Neuron (in vitro differentiated cells): ENCODE results near the gene ASPHD1.
"Not testable (repeated sequence)": the region's sequence is repeated elsewhere in the genome, so short reads cannot be mapped to it uniquely, and the experiment has no call there.

Experiments used
- H2AFZ ChIP-seq: one replicate; pipeline ENCODE4 v1.6.1; 2013; ENCODE audit warnings: low read depth, mild to moderate bottlenecking, inconsistent platforms, low read length, moderate library complexity
- H3K27me3 ChIP-seq: one replicate; pipeline ENCODE4 v1.6.1; 2013; ENCODE audit warnings: low read length; ENCODE audit not compliant: insufficient read depth
- H3K36me3 ChIP-seq: one replicate; pipeline ENCODE4 v1.6.1; 2013; ENCODE audit warnings: low read length; ENCODE audit not compliant: insufficient read depth
- H3K4me1 ChIP-seq: one replicate; pipeline ENCODE4 v1.6.1; 2013; ENCODE audit warnings: low read length; ENCODE audit not compliant: insufficient read depth
- H3K4me3 ChIP-seq: 2 replicates; pipeline ENCODE4 v1.5.1; 2013; ENCODE audit warnings: mild to moderate bottlenecking, low read length, moderate library complexity
- H3K9me3 ChIP-seq: one replicate; pipeline ENCODE4 v1.6.1; 2013; ENCODE audit warnings: low read length

The ASPHD1 gene

GRCh38 chr16:29904947-29905346 is 4.7 kb downstream of the ASPHD1 start:
- Histone ChIP-seq H2AFZ (no peak overlapping the region), H3K27me3 (peaks cover 2% of the 10 kb centered on the region), H3K36me3 (peaks cover 3% of the 10 kb centered on the region), H3K4me1 (peaks cover 3% of the 10 kb centered on the region), H3K9me3 (no peaks in the 10 kb centered on the region), H3K4me3 (no peak overlapping the region)

DNA sequence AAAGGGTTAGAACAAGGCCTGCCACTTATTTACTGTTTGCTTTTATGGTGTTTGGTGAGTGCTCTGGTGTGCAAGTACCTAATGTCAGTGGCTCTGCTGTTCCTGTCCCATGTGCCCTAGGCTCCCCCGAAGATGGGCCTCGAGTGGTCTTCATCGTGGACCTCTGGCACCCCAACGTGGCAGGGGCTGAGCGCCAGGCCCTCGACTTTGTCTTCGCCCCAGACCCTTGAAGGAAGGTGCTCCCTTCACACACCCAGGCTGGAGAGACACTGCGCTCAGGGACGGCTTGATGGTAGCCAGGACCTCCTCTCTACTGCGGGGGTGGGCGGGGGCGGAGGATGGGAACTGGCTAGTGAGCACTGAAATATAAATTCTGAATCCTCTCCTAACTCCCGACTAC is 5.4 kb downstream of the ASPHD1 start:
- peaks cover 2% of the 10 kb centered on the region for H3K27me3 ChIP-seq
- H3K9me3 ChIP-seq, result no peaks in the 10 kb centered on the region
- no peak overlapping the region for H2AFZ ChIP-seq
- peaks cover 3% of the 10 kb centered on the region for H3K36me3 ChIP-seq
- no peak overlapping the region for H3K4me3 ChIP-seq
- H3K4me1 ChIP-seq, result no peaks in the 10 kb centered on the region

GRCh38 chr16:29906520-29907244 is 6.4 kb downstream of the ASPHD1 start:
- H3K9me3 ChIP-seq, result no peaks in the 10 kb centered on the region
- H3K4me3 ChIP-seq, result no peak overlapping the region
- peaks cover 3% of the 10 kb centered on the region for H3K36me3 ChIP-seq
- H3K27me3 ChIP-seq, result no peaks in the 10 kb centered on the region
- H2AFZ ChIP-seq, result no peak overlapping the region
- no peaks in the 10 kb centered on the region for H3K4me1 ChIP-seq

- H3K4me1 ChIP-seq, result no peaks in the 10 kb centered on the region
- H3K36me3 ChIP-seq, result peaks cover 3% of the 10 kb centered on the region
- H3K27me3 ChIP-seq, result no peaks in the 10 kb centered on the region
- no peak overlapping the region for H3K4me3 ChIP-seq
- no peaks in the 10 kb centered on the region for H3K9me3 ChIP-seq
- no peak overlapping the region for H2AFZ ChIP-seq
Observed at GRCh38 chr16:29907973-29908372, 7.7 kb downstream of the ASPHD1 start.

GRCh38 chr16:29908719-29909220 is 8.5 kb downstream of the ASPHD1 start:
- no peaks in the 10 kb centered on the region for H3K27me3 ChIP-seq
- no peak overlapping the region for H3K4me3 ChIP-seq
- no peaks in the 10 kb centered on the region for H3K4me1 ChIP-seq
- H3K36me3 ChIP-seq, result peaks cover 3% of the 10 kb centered on the region
- no peak overlapping the region for H2AFZ ChIP-seq
- no peaks in the 10 kb centered on the region for H3K9me3 ChIP-seq

GRCh38 chr16:29909391-29909790 is 9.1 kb downstream of the ASPHD1 start:
- Histone ChIP-seq H3K36me3 (peaks cover 5% of the 10 kb centered on the region), H3K4me1 (no peaks in the 10 kb centered on the region), H3K4me3 (no peak overlapping the region), H3K27me3 (no peaks in the 10 kb centered on the region), H3K9me3 (no peaks in the 10 kb centered on the region), H2AFZ (no peak overlapping the region)

DNA sequence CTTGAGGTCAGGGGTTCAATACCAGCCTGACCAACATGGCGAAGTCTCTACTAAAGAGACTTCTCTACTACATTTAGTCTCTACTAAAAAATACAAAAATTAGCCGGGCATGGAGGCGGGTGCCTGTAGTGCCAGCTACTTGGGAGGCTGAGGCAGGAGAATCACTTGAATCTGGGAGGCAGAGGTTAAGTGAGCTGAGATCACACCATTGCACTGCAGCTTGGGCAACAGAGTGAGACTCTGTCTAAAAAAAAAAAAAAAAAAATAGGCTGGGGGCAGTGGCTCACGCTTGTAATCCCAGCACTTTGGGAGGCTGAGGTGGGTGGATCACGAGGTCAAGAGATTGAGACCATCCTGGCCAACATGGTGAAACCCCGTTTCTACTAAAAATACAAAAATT is 9.6 kb downstream of the ASPHD1 start:
- not testable (repeated sequence) for H3K36me3 ChIP-seq, H3K4me1 ChIP-seq, H3K27me3 ChIP-seq, H2AFZ ChIP-seq, H3K4me3 ChIP-seq, H3K9me3 ChIP-seq

DNA sequence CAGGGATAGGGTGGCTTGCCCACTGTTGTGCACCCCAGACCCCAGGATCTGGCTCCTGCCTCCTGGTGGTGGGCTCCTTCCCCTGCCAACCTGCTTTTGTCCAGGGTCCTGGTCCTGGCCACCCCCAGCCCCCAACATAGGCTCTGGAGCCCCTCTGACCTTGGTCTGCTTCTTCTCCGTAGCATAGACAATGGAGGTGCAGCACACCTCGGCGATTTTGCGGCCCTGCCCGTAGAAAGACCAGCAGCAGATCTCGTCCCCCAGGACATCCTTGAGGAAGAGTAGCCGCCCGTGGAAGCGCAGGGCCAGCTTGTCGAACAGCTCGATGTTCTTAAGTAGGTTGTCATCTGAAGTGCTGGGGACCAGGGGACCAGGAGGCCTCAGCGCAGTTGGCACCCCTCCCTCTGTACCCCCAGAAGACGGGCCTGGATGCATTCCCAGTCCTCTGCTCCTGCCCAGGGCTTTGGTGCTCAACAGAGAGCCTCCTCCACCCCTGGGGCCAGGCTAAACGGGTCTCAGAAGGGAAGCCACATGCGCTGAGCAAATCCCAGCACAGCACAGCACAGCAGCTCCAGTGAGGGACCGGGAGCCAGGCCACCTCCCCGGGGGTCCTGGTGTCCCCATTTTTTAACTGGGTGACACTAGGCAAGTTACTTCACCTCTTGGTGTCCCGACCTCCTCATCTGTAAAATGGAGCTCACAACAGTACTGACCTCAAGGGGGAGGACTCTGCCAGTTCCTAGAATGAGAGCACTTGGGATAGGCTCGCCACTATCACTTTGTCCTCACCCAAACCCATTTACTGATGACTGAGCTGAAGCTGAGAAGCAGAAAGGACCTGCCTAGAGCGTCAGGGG is 10.8 kb downstream of the ASPHD1 start:
- H3K9me3 ChIP-seq, result no peaks in the 10 kb centered on the region
- H3K36me3 ChIP-seq, result peaks cover 5% of the 10 kb centered on the region
- no peak overlapping the region for H3K4me3 ChIP-seq
- no peaks in the 10 kb centered on the region for H3K27me3 ChIP-seq
- no peak overlapping the region for H2AFZ ChIP-seq
- H3K4me1 ChIP-seq, result no peaks in the 10 kb centered on the region

GRCh38 chr16:29911676-29912010 is 11.4 kb downstream of the ASPHD1 start:
- no peak overlapping the region for H2AFZ ChIP-seq
- no peak overlapping the region for H3K4me3 ChIP-seq
- no peaks in the 10 kb centered on the region for H3K9me3 ChIP-seq
- H3K4me1 ChIP-seq, result no peaks in the 10 kb centered on the region
- H3K36me3 ChIP-seq, result peaks cover 6% of the 10 kb centered on the region
- H3K27me3 ChIP-seq, result no peaks in the 10 kb centered on the region

- no peaks in the 10 kb centered on the region for H3K27me3 ChIP-seq
- no peaks in the 10 kb centered on the region for H3K4me1 ChIP-seq
- H3K4me3 ChIP-seq, result no peak overlapping the region
- H2AFZ ChIP-seq, result no peak overlapping the region
- peaks cover 8% of the 10 kb centered on the region for H3K36me3 ChIP-seq
- H3K9me3 ChIP-seq, result peaks cover 2% of the 10 kb centered on the region
Observed at GRCh38 chr16:29912087-29912486, 11.8 kb downstream of the ASPHD1 start.

DNA sequence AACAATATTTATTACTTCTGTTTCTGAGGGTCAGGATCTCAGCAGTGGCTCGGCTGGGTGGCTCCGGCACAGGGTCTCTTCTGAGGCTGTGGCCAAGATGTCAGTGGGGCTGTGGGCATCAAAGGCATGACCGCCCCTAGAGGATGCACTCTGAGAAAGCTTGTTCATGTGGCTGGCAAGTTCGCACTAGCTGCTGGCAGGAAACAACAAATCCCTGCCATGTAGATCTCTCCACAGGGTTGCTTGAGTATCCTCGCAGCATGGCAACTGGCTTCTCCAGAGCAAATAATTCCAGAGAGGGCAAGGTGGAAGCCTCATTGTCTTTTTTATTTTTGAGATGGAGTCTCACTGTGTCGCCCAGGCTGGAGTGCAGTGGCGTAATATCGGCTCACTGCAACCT is 13.2 kb downstream of the ASPHD1 start:
- peaks cover 2% of the 10 kb centered on the region for H3K9me3 ChIP-seq
- H2AFZ ChIP-seq, result no peak overlapping the region
- H3K27me3 ChIP-seq, result no peaks in the 10 kb centered on the region
- H3K36me3 ChIP-seq, result peaks cover 12% of the 10 kb centered on the region
- no peak overlapping the region for H3K4me3 ChIP-seq
- H3K4me1 ChIP-seq, result no peaks in the 10 kb centered on the region

- no peaks in the 10 kb centered on the region for H3K4me1 ChIP-seq
- no peak overlapping the region for H3K4me3 ChIP-seq
- H2AFZ ChIP-seq, result no peak overlapping the region
- peaks cover 23% of the 10 kb centered on the region for H3K36me3 ChIP-seq
- peaks cover 2% of the 10 kb centered on the region for H3K9me3 ChIP-seq
- no peaks in the 10 kb centered on the region for H3K27me3 ChIP-seq
Observed at GRCh38 chr16:29915590-29916247, 15.4 kb downstream of the ASPHD1 start.

GRCh38 chr16:29916979-29917378 is 16.7 kb downstream of the ASPHD1 start:
- Histone ChIP-seq H3K9me3 (peaks cover 2% of the 10 kb centered on the region), H2AFZ (no peak overlapping the region), H3K4me1 (no peaks in the 10 kb centered on the region), H3K4me3 (no peak overlapping the region), H3K27me3 (no peaks in the 10 kb centered on the region), H3K36me3 (peaks cover 27% of the 10 kb centered on the region)
